ENCODE data around the gene TUSC2.
"Not testable (repeated sequence)": the region's sequence is repeated elsewhere in the genome, so short reads cannot be mapped to it uniquely, and the experiment has no call there.

TUSC2 gene

DNA sequence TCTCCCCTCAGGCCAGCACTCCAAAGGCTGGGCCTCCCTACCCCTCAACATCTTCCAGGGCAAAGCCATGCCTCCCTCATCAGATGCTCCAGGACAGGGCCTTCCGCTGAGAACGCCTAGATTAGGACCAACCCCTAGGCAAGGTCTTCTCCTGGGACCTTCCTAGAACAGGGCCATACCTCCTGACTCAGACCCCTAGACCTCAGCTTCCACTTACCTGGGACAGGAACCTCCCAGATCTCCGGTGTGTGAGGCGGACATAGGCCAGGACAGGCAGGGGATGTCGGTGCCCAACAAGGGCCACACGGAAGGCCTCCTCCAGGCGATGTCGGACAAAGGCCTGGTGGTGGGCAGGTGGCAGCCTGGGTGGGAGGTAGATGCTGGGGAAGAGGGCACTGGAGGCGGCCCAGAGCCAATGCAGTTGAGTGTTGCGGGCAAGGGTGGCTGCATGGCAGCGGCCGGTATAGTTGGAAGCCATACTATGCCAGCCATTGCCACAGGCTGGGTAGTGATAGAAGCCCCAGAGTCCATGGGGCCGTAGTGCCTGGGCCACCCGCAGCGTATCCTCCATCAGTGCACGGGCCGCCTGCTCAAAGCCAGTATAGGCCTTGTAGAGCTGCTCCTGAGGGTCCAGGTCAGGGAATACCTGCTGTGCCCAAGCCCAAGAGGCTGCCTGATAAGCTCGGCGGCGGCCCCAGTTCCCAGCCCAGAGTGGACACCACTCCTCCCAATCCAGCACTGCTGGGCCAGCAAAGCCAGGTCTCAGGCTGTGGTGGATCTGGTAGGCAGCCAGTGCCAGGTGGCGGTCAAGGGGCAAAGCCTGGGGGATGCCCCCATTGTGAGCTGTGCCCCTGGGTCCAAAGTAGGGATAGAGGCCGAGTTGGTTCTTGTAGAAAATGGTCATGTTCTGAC lies 33.3 kb downstream of the TUSC2 start:
- DNase-seq (ENCODE audit: low read depth): no peak

- no peak for DNase-seq (ENCODE audit: low read depth)
Measured at GRCh38 chr3:50294089-50294488, 33.9 kb downstream of the TUSC2 start.

DNA sequence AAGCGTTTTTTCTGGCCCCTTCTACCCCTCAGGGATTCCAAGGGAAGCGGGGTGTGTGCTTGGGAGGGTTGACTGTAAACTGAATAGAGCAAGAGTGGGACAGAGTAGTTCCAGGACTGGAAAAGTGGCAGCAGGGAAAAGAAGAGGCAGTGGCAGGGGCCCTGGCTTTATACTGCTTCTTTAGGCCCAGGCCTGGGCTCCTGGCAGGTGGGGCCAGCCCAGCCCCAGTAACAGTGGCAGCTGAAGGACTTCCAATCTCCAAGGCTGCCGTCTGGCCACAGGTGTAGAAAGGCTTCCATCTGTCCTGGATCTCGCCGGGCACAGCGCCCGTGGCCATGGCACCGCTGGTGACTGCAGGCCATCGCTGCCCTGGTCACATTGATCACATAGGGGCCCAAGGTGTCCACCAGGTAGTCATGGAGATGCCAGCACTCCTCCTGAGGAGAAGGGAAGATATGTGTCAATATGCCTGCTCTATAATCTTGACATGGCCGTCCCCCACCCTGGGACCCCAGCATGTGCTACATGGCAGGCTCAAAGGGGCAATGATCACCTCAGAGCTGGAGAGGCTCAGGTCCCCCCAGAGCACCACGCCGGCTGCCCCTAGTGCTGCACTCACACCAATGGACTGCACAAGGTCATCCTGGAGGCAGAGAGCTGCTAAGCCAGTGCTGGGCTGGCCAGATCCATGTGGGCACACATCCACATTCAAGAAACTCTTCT lies 34.8 kb downstream of the TUSC2 start:
- DNase-seq (ENCODE audit: low read depth): no peak

- DNase-seq (ENCODE audit: low read depth): peak; percentile 93
Measured at GRCh38 chr3:50292159-50293078, 35.6 kb downstream of the TUSC2 start, which contains the start of gene IFRD2. Gene IFRD2 (minus strand): TSS chr3:50292429. CDS start chr3:50292274, 155 bp downstream.

DNA sequence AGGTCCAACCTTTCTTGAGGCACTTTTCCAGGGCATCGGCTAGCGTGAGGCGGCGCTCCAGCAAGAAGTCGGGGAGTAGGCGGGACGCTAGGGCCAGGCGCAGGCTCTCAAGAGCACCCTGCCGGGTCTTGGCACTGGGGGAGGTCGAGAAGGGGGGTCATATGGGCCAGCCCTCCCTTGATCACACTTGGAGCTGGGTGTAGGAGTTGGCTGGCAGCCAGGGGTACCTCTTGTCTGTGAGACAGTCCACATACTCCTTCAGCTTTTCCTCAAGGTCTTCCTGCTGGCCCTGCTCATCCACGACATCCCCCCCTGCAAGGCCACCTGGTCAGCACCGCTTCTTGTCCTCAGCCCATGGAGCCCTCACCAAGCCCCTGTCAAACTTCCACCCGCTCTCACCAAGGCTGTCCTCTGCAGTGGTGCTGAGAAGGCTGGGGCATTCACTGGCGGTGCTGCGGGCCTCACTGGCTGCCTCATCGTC lies 37.8 kb downstream of the TUSC2 start:
- DNase-seq (ENCODE audit: low read depth): no peak

- no peak for DNase-seq (ENCODE audit: low read depth)
Measured at GRCh38 chr3:50289130-50289529, 38.9 kb downstream of the TUSC2 start.

- DNase-seq (ENCODE audit: low read depth): no peak
Measured at GRCh38 chr3:50288387-50289007, 39.5 kb downstream of the TUSC2 start.

GRCh38 chr3:50287262-50287661 lies 40.8 kb downstream of the TUSC2 start:
- no peak for DNase-seq (ENCODE audit: low read depth)

DNA sequence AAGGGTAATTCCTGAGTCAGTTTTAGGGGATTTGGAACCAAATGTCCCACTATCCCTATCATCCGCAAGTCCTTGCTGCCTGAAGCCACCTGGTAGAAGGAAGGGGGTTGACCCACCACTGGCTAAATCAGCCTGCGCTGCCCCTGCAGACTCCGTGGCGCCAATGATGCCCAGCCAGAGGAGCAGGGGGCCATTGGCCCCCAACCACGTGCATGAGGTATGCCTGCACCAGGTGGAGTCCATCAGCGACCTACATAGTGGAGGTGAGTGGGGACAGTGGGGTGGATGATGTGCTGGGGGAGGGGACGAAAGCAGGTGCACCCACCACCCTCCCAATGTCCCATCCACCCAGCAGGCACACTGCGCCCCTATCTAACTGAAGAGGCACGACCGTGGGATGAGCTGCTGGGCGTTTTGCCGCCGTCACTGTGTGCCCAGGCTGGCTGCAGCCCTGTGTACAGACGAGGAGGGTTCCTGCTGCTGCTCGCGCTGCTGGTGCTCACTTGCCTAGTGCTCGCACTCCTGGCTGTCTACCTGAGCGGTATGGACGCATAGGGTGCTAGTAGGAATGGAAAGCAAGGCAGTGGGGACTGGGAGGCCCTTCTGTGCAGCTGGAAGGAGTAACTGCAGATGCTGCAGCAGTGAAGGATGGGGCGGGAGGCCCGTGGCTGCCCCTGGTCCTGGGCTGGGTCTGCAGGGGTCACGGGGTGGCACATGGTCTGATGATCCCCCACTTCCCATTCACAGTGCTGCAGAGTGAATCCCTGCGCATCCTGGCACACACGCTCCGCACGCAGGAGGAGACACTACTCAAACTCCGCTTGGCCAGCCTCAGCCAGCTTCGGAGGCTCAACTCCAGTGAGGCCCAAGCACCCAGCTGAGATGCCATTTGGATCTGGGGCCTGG lies 41.4 kb downstream of the TUSC2 start:
- no peak for DNase-seq (ENCODE audit: low read depth)

DNA sequence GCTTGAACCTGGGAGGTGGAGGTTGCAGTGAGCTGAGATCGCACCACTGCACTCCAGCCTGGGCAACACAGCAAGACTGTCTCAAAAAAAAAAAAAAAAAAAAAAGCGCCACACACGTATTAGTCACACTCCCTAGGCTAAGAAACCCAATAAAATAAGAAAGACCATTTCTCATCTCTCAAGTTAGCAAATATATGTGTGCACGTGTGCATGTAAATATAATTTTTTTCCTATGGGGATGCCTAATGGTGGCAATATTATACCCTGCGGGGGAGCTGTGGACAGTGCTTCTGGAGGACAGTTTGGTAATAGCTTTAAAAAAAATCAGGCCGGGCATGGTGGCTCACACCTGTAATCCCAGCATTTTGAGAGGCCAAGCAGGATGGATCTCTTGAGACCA lies 43.9 kb downstream of the TUSC2 start:
- DNase-seq (ENCODE audit: low read depth): not testable (repeated sequence)

- DNase-seq (ENCODE audit: low read depth): no peak
Measured at GRCh38 chr3:50279255-50280016, 48.6 kb downstream of the TUSC2 start.

DNA sequence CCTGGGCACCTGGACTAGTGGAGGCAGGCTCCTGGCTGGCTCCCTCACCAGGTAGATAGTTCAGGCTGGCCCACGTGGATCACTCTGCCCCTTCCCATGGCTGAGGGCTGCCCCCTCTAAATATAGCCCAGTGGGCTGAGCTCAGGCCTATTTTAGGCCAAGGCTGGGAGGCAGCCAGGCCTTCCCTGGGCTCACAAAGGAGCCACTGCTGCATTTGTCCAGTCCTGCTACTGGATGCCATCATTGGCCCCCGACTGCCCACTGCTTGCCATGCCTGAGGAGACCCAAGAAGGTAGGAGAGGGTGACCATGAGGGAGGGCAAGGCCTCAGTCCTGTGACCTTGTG lies 49.2 kb downstream of the TUSC2 start, which contains the start of gene LSMEM2:
Gene LSMEM2, plus strand, starts transcription at position 208 of the 345 bp plus-strand sequence. Its CDS starts 27 bp downstream, at position 235.
- no peak for DNase-seq (ENCODE audit: low read depth)

GRCh38 chr3:50278123-50278879 lies 49.7 kb downstream of the TUSC2 start:
- no peak for DNase-seq (ENCODE audit: low read depth)

GRCh38 chr3:50276762-50277101 lies 51.3 kb downstream of the TUSC2 start:
- no peak for DNase-seq (ENCODE audit: low read depth)

GRCh38 chr3:50275996-50276761 lies 51.8 kb downstream of the TUSC2 start:
- DNase-seq (ENCODE audit: low read depth): no peak

DNA sequence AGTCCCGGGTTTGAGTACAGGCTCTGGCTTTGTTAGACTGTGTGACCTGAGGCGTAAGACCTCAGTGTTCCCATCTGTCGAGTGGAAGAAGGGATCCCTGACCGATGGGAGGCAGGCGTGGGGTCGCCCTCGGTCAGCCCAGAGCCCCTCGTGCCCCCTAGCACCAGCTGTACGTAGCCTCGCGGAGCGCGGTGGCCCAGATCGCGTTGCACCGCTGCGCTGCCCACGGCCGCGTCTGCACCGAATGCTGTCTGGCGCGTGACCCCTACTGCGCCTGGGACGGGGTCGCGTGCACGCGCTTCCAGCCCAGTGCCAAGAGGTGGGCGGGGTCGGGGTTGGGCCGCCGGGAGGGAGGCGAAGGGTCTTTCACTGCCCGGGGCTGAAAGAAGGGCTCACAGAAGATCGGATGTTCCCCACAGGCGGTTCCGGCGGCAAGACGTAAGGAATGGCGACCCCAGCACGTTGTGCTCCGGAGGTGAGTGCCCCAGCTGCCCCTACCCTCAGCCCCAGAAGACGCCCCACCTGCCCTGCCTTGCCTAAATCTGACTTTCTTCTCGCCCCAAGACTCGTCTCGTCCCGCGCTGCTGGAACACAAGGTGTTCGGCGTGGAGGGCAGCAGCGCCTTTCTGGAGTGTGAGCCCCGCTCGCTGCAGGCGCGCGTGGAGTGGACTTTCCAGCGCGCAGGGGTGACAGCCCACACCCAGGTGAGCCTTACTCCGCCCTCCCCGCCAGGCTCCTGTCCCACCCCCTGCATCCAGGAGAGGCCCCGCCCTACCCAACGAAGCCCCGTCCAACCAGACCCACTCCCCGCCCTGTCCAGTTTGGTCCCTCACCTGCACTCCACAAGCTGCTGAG lies 52.7 kb downstream of the TUSC2 start:
- no peak for DNase-seq (ENCODE audit: low read depth)

Measured in T follicular helper cell (primary cell).